ENCODE measurements around the gene STON1. TPM values are rescaled to one million over a fixed set of nuclear protein-coding genes. Genes with fewer than 3 reads are reported as not detected.
"Not testable (repeated sequence)": the region's sequence is repeated elsewhere in the genome, so short reads cannot be mapped to it uniquely, and the experiment has no call there.

The STON1 gene
- total RNA-seq, 4 donors from 2014 or later: 4.1 to 9.7 (median 8.1) TPM

DNA sequence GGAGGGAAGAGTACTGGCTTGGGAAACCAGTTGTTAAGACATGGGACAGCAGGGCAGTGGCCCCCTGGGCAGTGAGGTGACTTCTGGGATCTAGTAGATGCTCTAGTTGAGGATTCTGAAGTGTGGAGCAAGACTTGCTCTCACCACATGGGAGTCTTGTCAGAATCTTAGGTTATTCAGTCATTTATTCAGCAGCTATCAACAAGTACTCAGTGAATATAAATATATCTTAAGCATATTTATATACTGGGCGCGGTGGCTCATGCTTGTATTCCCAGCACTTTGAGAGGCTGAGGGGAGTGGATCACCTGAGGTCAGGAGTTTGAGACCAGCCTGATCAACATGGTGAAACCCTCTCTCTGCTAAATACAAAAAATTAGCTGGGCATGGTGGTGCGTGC is 20.0 kb downstream of the STON1 start:
- DNase-seq (ENCODE audit: low spot score in 2 of 2): no peak
- TF ChIP-seq, protein P1, sequence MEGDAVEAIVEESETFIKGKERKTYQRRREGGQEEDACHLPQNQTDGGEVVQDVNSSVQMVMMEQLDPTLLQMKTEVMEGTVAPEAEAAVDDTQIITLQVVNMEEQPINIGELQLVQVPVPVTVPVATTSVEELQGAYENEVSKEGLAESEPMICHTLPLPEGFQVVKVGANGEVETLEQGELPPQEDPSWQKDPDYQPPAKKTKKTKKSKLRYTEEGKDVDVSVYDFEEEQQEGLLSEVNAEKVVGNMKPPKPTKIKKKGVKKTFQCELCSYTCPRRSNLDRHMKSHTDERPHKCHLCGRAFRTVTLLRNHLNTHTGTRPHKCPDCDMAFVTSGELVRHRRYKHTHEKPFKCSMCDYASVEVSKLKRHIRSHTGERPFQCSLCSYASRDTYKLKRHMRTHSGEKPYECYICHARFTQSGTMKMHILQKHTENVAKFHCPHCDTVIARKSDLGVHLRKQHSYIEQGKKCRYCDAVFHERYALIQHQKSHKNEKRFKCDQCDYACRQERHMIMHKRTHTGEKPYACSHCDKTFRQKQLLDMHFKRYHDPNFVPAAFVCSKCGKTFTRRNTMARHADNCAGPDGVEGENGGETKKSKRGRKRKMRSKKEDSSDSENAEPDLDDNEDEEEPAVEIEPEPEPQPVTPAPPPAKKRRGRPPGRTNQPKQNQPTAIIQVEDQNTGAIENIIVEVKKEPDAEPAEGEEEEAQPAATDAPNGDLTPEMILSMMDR (IDR thresholded peaks at IDR 0.05): no peak
- no peak for TF ChIP-seq POLR2A (IDR thresholded peaks at IDR 0.05)
- no peak overlapping the region for H3K4me3 ChIP-seq (ENCODE audit: low read depth, poor library complexity, severe bottlenecking)
- intact Hi-C loops (cut with DNase I; ENCODE audit: low total_unique reads): no loop called here
- 87 to 100% methylated on average over 3 of the region's 3 CpGs for WGBS, 2 donors

DNA sequence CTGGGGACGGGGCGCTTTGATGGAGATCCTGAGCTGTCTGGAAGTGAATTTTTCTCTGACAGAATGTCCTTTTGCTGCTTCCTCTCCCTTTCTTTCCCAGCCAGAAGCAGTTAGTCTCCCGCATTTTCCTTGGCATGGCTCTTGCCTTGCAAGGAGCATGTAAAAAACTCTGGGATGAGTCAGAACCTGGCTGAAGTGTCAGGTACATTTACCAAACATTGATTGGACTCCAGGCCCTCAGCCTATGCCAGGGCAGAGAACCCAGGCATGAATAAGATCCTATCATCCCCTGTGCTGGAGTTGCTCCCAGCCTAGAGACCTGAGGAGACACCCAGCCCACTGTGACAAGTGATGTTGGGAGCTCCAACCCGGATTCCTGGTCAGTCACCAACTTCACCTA is 21.6 kb downstream of the STON1 start:
- intact Hi-C loops (cut with DNase I; ENCODE audit: low total_unique reads): no loop called here
- WGBS, 2 donors: 46 to 53% methylated on average over 4 of the region's 4 CpGs
- no peak for TF ChIP-seq POLR2A (IDR thresholded peaks at IDR 0.05)
- TF ChIP-seq, protein P1 (IDR thresholded peaks at IDR 0.05): no peak
- no peak overlapping the region for H3K4me3 ChIP-seq (ENCODE audit: low read depth, poor library complexity, severe bottlenecking)
- peak in 1 of 2 donors; percentile 65 for DNase-seq (ENCODE audit: low spot score in 2 of 2)

DNA sequence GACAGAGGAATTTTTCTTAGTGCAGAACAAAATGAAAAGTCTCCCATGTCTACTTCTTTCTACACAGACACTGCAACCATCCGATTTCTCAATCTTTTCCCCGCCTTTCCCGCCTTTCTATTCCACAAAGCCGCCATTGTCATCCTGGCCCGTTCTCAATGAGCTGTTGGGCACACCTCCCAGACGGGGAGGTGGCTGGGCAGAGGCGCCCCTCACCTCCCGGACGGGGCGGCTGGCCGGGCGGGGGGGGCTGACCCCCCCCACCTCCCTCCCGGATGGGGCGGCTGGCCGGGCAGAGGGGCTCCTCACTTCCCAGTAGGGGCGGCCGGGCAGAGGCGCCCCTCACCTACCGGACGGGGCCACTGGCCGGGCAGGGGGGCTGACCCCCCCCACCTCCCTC is 25.1 kb downstream of the STON1 start:
- 60 to 85% methylated on average over 4 to 5 of the region's 21 CpGs for WGBS, 2 donors
- DNase-seq (ENCODE audit: low spot score in 2 of 2); H3K4me3 ChIP-seq (ENCODE audit: low read depth, poor library complexity, severe bottlenecking); intact Hi-C loops (cut with DNase I; ENCODE audit: low total_unique reads): not testable (repeated sequence)

DNA sequence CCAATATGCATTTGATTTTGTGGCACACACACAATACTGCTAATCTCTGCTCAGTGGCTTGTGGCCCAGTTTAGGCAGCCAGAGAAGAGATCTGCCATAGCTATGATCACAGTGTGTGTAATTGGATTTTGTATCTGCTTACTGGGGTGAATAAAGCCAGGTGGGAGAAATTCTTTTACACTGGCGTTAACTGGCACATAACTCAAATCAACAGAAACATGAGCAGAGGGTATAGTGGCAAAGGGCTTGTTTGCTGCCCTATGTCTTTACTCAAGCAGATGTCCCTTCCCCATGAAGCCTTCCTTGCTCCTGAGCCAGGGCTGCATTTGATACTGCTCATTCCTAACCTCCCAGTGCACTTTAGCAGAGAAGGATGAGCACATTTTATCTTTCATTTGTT is 28.5 kb downstream of the STON1 start:
- intact Hi-C loops (cut with DNase I; ENCODE audit: low total_unique reads): no loop called here
- WGBS, 2 donors: 94 to 96% methylated on average over 1 of the region's 1 CpG
- H3K4me3 ChIP-seq (ENCODE audit: low read depth, poor library complexity, severe bottlenecking): no peak overlapping the region
- TF ChIP-seq, protein P1 (IDR thresholded peaks at IDR 0.05): no peak
- TF ChIP-seq POLR2A (IDR thresholded peaks at IDR 0.05): no peak
- peak in 1 of 2 donors; percentile 53 for DNase-seq (ENCODE audit: low spot score in 2 of 2)

DNA sequence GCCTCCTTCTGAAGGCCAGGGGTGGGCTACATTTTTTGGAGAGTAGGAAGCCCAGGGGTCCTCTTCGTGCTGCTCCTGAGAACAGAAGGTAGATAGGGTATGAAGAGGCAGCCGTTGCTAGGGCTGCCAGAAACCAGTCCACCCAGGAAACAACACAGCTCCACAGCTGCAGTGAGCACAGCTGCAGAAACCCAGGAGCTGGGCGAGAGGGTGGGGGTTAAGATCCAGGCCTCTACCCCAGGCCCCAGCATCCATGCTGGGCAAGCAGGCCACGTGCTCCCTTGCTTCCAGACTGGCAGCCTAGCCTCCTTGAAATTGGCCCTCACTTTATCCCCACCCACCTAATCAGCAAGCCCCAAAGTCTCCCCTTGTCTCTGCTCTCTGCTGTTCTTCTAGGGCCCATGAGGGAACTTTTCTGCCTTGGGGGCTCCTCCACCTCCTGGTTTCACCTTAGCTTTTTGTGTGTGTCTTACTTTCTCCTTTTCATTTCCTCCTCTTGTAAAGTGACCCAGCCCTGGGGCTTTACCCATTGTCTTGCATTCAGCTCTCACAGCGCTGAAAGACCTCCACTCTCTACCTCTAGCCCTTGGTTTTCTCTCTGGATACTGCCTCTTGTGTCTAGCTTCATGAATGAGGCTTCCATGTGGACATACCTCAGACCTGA is 30.7 kb downstream of the STON1 start:
- no peak overlapping the region for H3K4me3 ChIP-seq (ENCODE audit: low read depth, poor library complexity, severe bottlenecking)
- no peak for TF ChIP-seq POLR2A (IDR thresholded peaks at IDR 0.05)
- TF ChIP-seq, protein P1 (IDR thresholded peaks at IDR 0.05): no peak
- 64 to 75% methylated on average over 5 of the region's 5 CpGs for whole genome bisulfite sequencing, 2 donors
- intact Hi-C loops (cut with DNase I; ENCODE audit: low total_unique reads): no loop called here
- peak in 1 of 2 donors; percentile 57 for DNase-seq (ENCODE audit: low spot score in 2 of 2)

DNA sequence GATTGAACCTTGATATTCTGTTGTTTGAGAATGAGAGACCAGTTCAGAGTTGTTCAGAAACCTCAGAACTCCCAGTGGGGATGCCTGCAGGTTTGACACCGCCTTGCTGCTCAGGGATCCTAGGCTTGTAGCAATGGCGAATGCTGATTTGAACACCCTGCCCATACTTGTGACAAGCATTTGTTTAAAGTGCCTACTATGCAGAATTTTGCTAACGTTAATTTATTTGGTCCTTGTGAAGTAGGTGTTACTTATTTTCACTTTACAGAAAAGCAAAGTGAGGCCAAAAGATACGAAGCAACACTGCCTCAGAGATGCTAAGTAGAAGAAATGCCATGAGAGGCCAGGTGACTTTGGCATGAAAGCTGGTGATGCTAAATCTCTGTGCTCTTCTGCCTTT is 32.3 kb downstream of the STON1 start:
- TF ChIP-seq, protein P1 (IDR thresholded peaks at IDR 0.05): no peak
- TF ChIP-seq POLR2A (IDR thresholded peaks at IDR 0.05): no peak
- peak in 1 of 2 donors; percentile 14 for DNase-seq (ENCODE audit: low spot score in 2 of 2)
- intact Hi-C loops (cut with DNase I; ENCODE audit: low total_unique reads): no loop called here
- no peak overlapping the region for H3K4me3 ChIP-seq (ENCODE audit: low read depth, poor library complexity, severe bottlenecking)
- WGBS, 2 donors: 76 to 81% methylated on average over 4 of the region's 4 CpGs
